Gastroesophageal sphincter (tissue), 4 donors: Measurements from ENCODE around the gene RERE. TPM values are rescaled to one million over a fixed set of nuclear protein-coding genes. Genes with fewer than 3 reads are reported as not detected.

ENCODE experiments used
- ATAC-seq: fragments of 150-250 bp; one replicate; pipeline ENCODE4 v1.9.1; 2016; ENCODE audit warnings: mild to moderate bottlenecking, moderate library complexity
- H3K27ac ChIP-seq, 4 donors: fragments of 200-600 bp; sonication (generic) in 3 of 4; 1 replicate in 3 of 4; 2 replicates in 1 of 4; pipeline ENCODE4 v1.5.1; 2016 to 2019
- H3K27me3 ChIP-seq: fragments of 200-600 bp; sonication (generic); one replicate; pipeline ENCODE4 v1.5.1; 2019
- H3K36me3 ChIP-seq, 2 donors: fragments of 200-600 bp; sonication (generic); one replicate each; pipeline ENCODE4 v1.5.1; 2019; ENCODE audit warnings: control low read depth in 1 of 2
- H3K4me1 ChIP-seq, 3 donors: fragments of 200-600 bp; sonication (generic); 1 replicate in 2 of 3; 2 replicates in 1 of 3; pipeline ENCODE4 v1.5.1; 2016 to 2019; ENCODE audit warnings: control low read depth in 2 of 3
- H3K4me3 ChIP-seq, 2 donors: fragments of 200-600 bp; sonication (generic); one replicate each; pipeline ENCODE4 v1.5.1; 2019; ENCODE audit warnings: mild to moderate bottlenecking in 1 of 2, moderate library complexity in 1 of 2
- H3K9me3 ChIP-seq, 3 donors: fragments of 200-600 bp; sonication (generic); one replicate each; pipeline ENCODE4 v1.5.1; 2017 to 2019; ENCODE audit warnings: control low read depth in 2 of 3
- CTCF ChIP-seq, 4 experiments: fragments of 200-600 bp in 2 of 4; fragments of 450-650 bp in 2 of 4; sonication (generic) in 1 of 4; IDR thresholded peaks; one replicate each; pipeline ENCODE4 v1.5.1; 2017 to 2019; ENCODE audit warnings: antibody characterized with exemption in 4 of 4, mild to moderate bottlenecking in 2 of 4, moderate library complexity in 2 of 4
- EP300 ChIP-seq: sonication (generic); formaldehyde crosslinking; IDR thresholded peaks from one replicate; pipeline ENCODE4 v1.6.1; 2017; ENCODE audit warnings: antibody characterized with exemption, mild to moderate bottlenecking
- POLR2A ChIP-seq, 2 donors: fragments of 450-650 bp; IDR thresholded peaks; one replicate each; pipeline ENCODE4 v1.6.1; 2017; ENCODE audit warnings: antibody characterized with exemption in 2 of 2, mild to moderate bottlenecking in 2 of 2, moderate library complexity in 1 of 2
- POLR2AphosphoS5 ChIP-seq: sonication (generic); formaldehyde crosslinking; IDR thresholded peaks from one replicate; pipeline ENCODE4 v1.6.1; 2017; ENCODE audit warnings: antibody characterized with exemption
- WGBS, 2 donors: methylation state at CpG; one replicate each; pipeline ENCODE4 v1.1.5; 2018; ENCODE audit warnings: low coverage in 1 of 2; 5-methylcytosine and 5-hydroxymethylcytosine counted together
- total RNA-seq, 4 donors: library from RNA; depleted of rRNA; stranded (reverse); fragments of >200 nt; gene quantifications; one replicate each; pipeline ENCODE4 v1.1.0, GENCODE V29; 2016

Gene RERE
- total RNA-seq, 4 donors from 2014 or later, result 112 to 212 (median 139) TPM

DNA sequence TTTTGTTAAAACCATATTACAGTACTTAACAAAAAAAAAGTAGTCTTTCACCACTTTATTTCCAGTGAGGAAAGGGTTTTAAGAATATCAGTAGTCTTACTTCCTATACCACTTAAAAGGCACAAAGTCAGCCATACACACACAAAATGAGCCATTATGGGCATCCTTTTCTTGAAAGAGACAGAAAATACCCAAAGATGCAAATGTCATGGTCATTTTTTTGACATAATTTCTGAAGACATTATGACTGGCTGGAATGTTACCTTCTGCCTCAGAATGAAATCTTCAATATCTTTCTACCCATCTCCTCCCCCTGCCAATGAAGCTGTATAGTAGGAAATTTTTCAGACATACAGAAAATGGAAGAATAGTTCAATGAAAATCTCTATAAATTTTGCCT is 261.9 kb downstream of the RERE start:
- ATAC-seq, result no peak
- Histone ChIP-seq H3K9me3 (no peaks in the 10 kb centered on the region), H3K27ac (no peak overlapping the region)

GRCh38 chr1:8554956-8555534 is 262.4 kb downstream of the RERE start:
- 81 to 88% methylated on average over 2 of the region's 2 CpGs for WGBS, 2 donors
- ATAC-seq, result no peak
- Histone ChIP-seq H3K27me3 (no peaks in the 10 kb centered on the region), H3K36me3 (peaks cover 0 to 14% of the 10 kb centered on the region in 2 donors), H3K4me1 (peaks cover 0 to 25% (median 0%) of the 10 kb centered on the region in 3 donors), H3K27ac (no peak overlapping the region), H3K4me3 (no peak overlapping the region), H3K9me3 (no peaks in the 10 kb centered on the region)
- TF ChIP-seq POLR2AphosphoS5 (no peak), CTCF (IDR thresholded peaks at IDR 0.05) (no peak), EP300 (no peak), POLR2A (IDR thresholded peaks at IDR 0.05) (no peak)

More for the DNA sequence above, 261.9 kb downstream of the RERE start:
- no peaks in the 10 kb centered on the region for H3K27me3 ChIP-seq
- H3K4me1 ChIP-seq, result peaks cover 0 to 26% (median 0%) of the 10 kb centered on the region in 3 donors
- H3K4me3 ChIP-seq, result no peak overlapping the region
- TF ChIP-seq CTCF (IDR thresholded peaks at IDR 0.05), result no peak
- TF ChIP-seq POLR2AphosphoS5, result no peak
- TF ChIP-seq POLR2A (IDR thresholded peaks at IDR 0.05), result no peak
- no peak for TF ChIP-seq EP300
- peaks cover 0 to 14% of the 10 kb centered on the region in 2 donors for H3K36me3 ChIP-seq

GRCh38 chr1:8552820-8553397 is 264.5 kb downstream of the RERE start:
- no peak for TF ChIP-seq EP300
- no peak for ATAC-seq
- no peaks in the 10 kb centered on the region for H3K27me3 ChIP-seq
- no peak overlapping the region for H3K4me3 ChIP-seq
- peaks cover 0 to 14% of the 10 kb centered on the region in 2 donors for H3K36me3 ChIP-seq
- no peak overlapping the region for H3K27ac ChIP-seq
- H3K4me1 ChIP-seq, result peaks cover 0 to 25% (median 0%) of the 10 kb centered on the region in 3 donors
- 88 to 93% methylated on average over 7 to 19 of the region's 21 CpGs for WGBS, 2 donors
- H3K9me3 ChIP-seq, result no peaks in the 10 kb centered on the region

DNA sequence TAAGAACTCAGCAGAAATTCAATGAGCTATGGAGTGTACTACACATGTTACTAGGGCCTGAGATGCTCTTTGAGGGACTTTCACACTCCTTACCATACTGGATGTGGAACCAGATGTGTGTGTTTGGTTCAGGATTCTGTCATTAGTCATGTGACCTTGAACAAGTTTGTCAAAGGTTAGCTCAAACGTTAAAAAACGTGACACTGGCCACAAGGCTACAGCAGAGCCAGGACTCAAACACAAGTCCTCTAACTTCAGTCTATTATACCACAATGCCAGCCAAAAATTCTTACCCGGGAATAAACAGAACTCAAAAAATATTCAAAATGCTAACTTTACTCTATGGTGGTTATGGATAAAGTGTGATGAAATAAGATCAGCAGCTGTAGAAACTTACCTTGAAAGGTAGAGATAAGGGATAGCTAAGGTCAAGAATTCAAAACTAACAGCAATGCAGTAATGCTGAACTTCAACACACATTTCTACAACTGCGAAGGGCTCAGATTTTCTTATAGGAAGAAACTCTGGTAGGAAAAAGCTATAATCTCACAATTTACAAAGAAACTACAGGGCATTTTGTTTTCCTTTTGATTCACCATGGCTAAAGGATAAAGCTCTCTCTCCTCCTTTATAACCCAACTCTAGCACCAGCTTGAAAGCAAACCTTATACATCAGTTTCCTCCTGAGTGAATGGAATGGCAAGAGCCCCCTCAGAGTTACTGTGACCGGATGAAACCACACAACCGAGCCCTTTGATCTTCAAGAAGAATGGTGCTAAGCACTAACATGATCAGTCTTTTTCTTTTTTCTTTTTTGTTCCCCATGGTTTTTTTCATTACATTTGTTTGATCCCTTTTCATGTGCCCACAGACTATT is 265.6 kb downstream of the RERE start:
- Histone ChIP-seq H3K9me3 (no peaks in the 10 kb centered on the region), H3K4me3 (no peak overlapping the region), H3K27me3 (no peaks in the 10 kb centered on the region), H3K4me1 (peaks cover 0 to 19% (median 0%) of the 10 kb centered on the region in 3 donors), H3K36me3 (peaks cover 0 to 14% of the 10 kb centered on the region in 2 donors), H3K27ac (no peak overlapping the region)
- TF ChIP-seq POLR2A (IDR thresholded peaks at IDR 0.05) (no peak), CTCF (IDR thresholded peaks at IDR 0.05) (no peak), POLR2AphosphoS5 (no peak), EP300 (no peak)
- ATAC-seq, result no peak
- WGBS, 2 donors, result 44 to 53% methylated on average over 6 of the region's 6 CpGs

- WGBS, 2 donors, result 69 to 89% methylated on average over 2 to 3 of the region's 3 CpGs
- no peaks in the 10 kb centered on the region for H3K9me3 ChIP-seq
- peaks cover 0 to 10% of the 10 kb centered on the region in 2 donors for H3K36me3 ChIP-seq
- TF ChIP-seq POLR2A (IDR thresholded peaks at IDR 0.05) (no peak), EP300 (no peak), CTCF (IDR thresholded peaks at IDR 0.05) (no peak), POLR2AphosphoS5 (no peak)
- peaks cover 0 to 19% (median 0%) of the 10 kb centered on the region in 3 donors for H3K4me1 ChIP-seq
- ATAC-seq, result no peak
- H3K4me3 ChIP-seq, result no peak overlapping the region
- no peaks in the 10 kb centered on the region for H3K27me3 ChIP-seq
- no peak overlapping the region for H3K27ac ChIP-seq
These were observed 266.4 kb downstream of the RERE start for GRCh38 chr1:8551057-8551456.
